Choroid plexus epithelial cell (primary cell): ENCODE measurements around the gene SYNRG.

ENCODE experiments used
- DNase-seq: peaks from one replicate; pipeline ENCODE4 v3.0.0-alpha.2; 2010; ENCODE audit warnings: low read depth
- H3K4me3 ChIP-seq: 2 replicates; pipeline ENCODE4 v1.5.1; 2011; ENCODE audit warnings: low read depth, mild to moderate bottlenecking, control low read depth, low read length, moderate library complexity
- CTCF ChIP-seq: conservative IDR thresholded peaks from 2 replicates; pipeline ENCODE4 v1.5.1; 2011; ENCODE audit warnings: low read depth, mild to moderate bottlenecking, control low read depth, inconsistent platforms, low read length, moderate library complexity

Gene SYNRG

DNA sequence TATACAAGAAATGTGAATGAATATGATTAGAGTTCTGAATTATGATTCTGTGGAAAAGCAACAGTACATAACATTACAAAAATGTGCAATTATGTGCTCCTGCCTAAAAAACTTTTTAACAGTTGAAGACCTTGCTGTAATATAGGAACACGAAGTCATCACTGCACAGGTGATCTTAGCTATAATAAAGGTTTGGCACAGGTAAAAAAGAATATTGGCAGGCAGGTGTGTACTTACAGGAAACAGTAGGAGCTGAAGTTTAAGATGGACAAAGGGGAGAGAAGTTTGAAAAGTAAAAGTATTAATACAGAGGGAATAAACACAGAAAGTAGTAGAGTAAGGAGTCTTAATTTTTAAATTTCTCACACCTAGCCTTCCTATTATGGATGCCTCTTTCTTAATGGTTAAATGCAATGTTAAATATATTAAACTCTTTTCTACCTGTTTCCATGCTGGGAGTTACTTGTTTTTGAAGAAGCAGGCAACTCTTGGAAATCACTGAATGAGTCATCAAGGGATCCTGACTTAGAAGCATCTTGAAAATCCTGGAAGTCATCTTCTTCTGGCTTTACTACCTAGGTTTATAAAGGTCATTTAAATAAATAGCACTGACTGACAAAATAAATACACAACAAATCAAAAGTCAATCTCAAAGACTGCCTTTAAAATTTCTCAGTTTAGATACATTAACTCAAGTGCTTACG, 40.7 kb downstream of the SYNRG start:
- no peak overlapping the region for H3K4me3 ChIP-seq
- TF ChIP-seq CTCF, result no peak
- no peak for DNase-seq

DNA sequence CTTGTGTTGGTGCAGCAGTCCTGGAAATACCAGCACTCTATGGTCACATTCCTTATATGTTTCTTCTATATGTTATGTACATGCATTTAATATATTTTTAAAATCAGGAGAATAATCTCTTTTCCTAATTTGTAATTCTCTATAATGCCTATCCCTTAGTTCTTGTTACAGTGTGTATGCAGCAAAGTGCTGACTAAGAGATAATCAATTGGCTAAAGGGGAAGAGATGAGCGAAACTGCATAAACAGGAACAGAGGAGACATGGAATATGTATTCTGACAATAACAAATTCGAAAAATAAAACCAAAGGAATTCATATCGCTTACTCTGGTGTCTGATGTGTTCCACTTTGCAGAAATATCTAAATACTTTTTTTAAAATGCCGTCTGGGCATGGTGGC, 41.7 kb downstream of the SYNRG start:
- TF ChIP-seq CTCF, result no peak
- no peak for DNase-seq
- no peak overlapping the region for H3K4me3 ChIP-seq

GRCh38 chr17:37567137-37567536, 42.1 kb downstream of the SYNRG start:
- TF ChIP-seq CTCF, result no peak
- DNase-seq, result no peak
- no peak overlapping the region for H3K4me3 ChIP-seq

DNA sequence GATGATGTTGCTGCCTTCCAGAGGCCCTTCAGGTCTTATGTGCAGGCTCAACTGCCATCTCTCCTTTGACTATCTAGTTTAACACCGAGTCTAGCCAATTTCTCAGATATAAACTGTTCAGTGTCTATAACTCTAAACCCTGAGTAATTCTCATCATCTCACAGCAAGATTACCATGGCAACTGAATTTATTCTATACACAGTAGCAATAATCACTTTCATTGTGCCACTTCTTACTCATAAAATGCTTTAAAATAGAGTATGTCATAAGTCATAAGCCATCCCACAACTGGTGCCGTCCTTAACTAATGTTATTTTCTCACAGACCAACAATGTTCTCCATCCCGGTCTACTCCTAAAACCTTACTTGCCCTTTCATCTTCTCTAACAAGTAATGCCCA, 45.0 kb downstream of the SYNRG start:
- TF ChIP-seq CTCF, result no peak
- DNase-seq, result no peak
- no peak overlapping the region for H3K4me3 ChIP-seq

DNA sequence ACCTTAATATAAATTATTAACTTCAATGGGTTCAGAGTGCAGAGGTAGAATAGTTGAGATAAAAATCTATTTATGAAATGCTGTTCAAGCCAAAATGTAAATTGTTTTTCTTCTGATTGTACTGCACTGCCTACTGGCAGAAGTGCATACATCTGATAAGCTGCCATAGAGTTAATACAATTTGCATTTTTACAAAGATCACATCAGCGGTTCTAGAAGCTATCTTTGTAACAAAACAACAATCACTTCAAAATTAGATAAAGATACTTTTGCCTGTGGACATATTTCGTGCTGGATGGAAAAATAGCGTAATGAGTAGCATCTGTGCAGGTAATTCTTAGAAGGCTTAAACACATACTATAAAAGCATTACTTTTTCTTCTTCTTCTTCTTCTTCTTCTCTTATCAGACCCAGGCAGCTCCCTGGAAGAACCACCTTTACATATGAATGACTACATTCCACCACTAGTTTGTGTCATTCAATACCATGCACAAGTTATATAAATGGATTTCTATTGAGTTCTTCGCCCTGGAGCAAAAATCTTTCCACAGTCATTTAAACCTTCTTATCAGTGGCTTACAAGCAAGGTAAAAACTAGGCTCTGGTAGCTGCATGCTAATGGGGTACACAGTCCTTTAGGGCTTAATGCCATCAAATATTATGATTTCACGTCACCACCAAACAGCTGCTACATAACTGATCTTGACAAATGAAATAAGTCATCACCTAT, 47.0 kb downstream of the SYNRG start:
- DNase-seq, result no peak
- no peak overlapping the region for H3K4me3 ChIP-seq
- TF ChIP-seq CTCF, result no peak

GRCh38 chr17:37558299-37558698, 50.9 kb downstream of the SYNRG start:
- DNase-seq, result peak; percentile 13
- TF ChIP-seq CTCF, result no peak
- no peak overlapping the region for H3K4me3 ChIP-seq

GRCh38 chr17:37557482-37557881, 51.7 kb downstream of the SYNRG start:
- no peak for TF ChIP-seq CTCF

More at GRCh38 chr17:37557482-37557881, 51.7 kb downstream of the SYNRG start:
- no peak for DNase-seq
- H3K4me3 ChIP-seq, result no peak overlapping the region
